HEK293T (cell line): Measurements from ENCODE around the gene ARL8A.

Experiments used
- CTCF ChIA-PET: fragments of 350-600 bp; formaldehyde crosslinking; extraction: SDS; loops from one replicate; lab custom pipeline; 2021; ENCODE audit warnings: antibody characterized with exemption, inconsistent platforms; lab: Yijun Ruan, JAX
- POLR2A ChIA-PET: fragments of 350-600 bp; formaldehyde crosslinking; extraction: SDS; loops from one replicate; lab custom pipeline; 2020; ENCODE audit warnings: antibody characterized with exemption, inconsistent platforms; lab: Yijun Ruan, JAX
- DNase-seq: peaks from one replicate; pipeline ENCODE4 v3.0.0; 2012; ENCODE audit warnings: mixed read lengths; ENCODE audit errors: extremely low spot score
- ARNT ChIP-seq: fragments of 450-650 bp; IDR thresholded peaks from 2 replicates; pipeline ENCODE4 v1.6.1; 2017; ENCODE audit warnings: mild to moderate bottlenecking
- BHLHE40 ChIP-seq: fragments of 450-650 bp; IDR thresholded peaks from 2 replicates; pipeline ENCODE4 v1.6.1; 2016; ENCODE audit warnings: mild to moderate bottlenecking, moderate library complexity, borderline replicate concordance
- CTBP1 ChIP-seq: fragments of 450-650 bp; IDR thresholded peaks from 2 replicates; pipeline ENCODE4 v1.6.1; 2016; ENCODE audit warnings: borderline replicate concordance
- ELF4 ChIP-seq: fragments of 450-650 bp; IDR thresholded peaks from 2 replicates; pipeline ENCODE4 v1.6.1; 2017; ENCODE audit warnings: antibody characterized with exemption
- FOXA1 ChIP-seq: fragments of 450-650 bp; IDR thresholded peaks from 2 replicates; pipeline ENCODE4 v1.6.1; 2016; ENCODE audit warnings: mild to moderate bottlenecking
- FOXK2 ChIP-seq: fragments of 450-650 bp; IDR thresholded peaks from 2 replicates; pipeline ENCODE4 v1.6.1; 2016; ENCODE audit warnings: mild to moderate bottlenecking
- FOXM1 ChIP-seq: fragments of 450-650 bp; IDR thresholded peaks from 2 replicates; pipeline ENCODE4 v1.6.1; 2017; ENCODE audit warnings: mild to moderate bottlenecking, borderline replicate concordance
- HDGF ChIP-seq: fragments of 450-650 bp; IDR thresholded peaks from 2 replicates; pipeline ENCODE4 v1.6.1; 2017; ENCODE audit warnings: antibody characterized with exemption, borderline replicate concordance
- L3MBTL2 ChIP-seq: fragments of 450-650 bp; conservative IDR thresholded peaks from 2 replicates; pipeline ENCODE4 v1.6.1; 2016; ENCODE audit warnings: mild to moderate bottlenecking
- LEF1 ChIP-seq: fragments of 450-650 bp; IDR thresholded peaks from 2 replicates; pipeline ENCODE4 v1.6.1; 2017; ENCODE audit warnings: mild to moderate bottlenecking, borderline replicate concordance
- NFRKB ChIP-seq: fragments of 450-650 bp; IDR thresholded peaks from 2 replicates; pipeline ENCODE4 v1.6.1; 2016; ENCODE audit warnings: mild to moderate bottlenecking, moderate library complexity
- SP1 ChIP-seq: fragments of 450-650 bp; IDR thresholded peaks from 2 replicates; pipeline ENCODE4 v1.6.1; 2017
- SUZ12 ChIP-seq: fragments of 450-650 bp; IDR thresholded peaks from 2 replicates; pipeline ENCODE4 v1.6.1; 2016; ENCODE audit warnings: mild to moderate bottlenecking
- TARDBP ChIP-seq: fragments of 450-650 bp; IDR thresholded peaks from 2 replicates; pipeline ENCODE4 v1.6.1; 2016
- ZNF384 ChIP-seq: fragments of 450-650 bp; IDR thresholded peaks from 2 replicates; pipeline ENCODE4 v1.6.1; 2016
- TF ChIP-seq, protein P1 (sequence below): fragments of 450-650 bp; IDR thresholded peaks from 2 replicates; pipeline ENCODE4 v1.6.1; 2016

The ARL8A gene

GRCh38 chr1:202123336-202123813 lies 21.2 kb downstream of the ARL8A start:
- ChIA-PET CTCF (interaction anchor here (0.6 to 1.3 kb wide), 2 partner anchors 12 to 31 kb away, joined by 3 read pairs; no protein-coding TSS in a partner anchor), POLR2A (no interaction called here)
- no peak for TF ChIP-seq SUZ12
- TF ChIP-seq CTBP1: no peak
- TF ChIP-seq BHLHE40: no peak
- TF ChIP-seq ELF4: no peak
- no peak for TF ChIP-seq NFRKB
- no peak for TF ChIP-seq LEF1
- TF ChIP-seq, protein P1, sequence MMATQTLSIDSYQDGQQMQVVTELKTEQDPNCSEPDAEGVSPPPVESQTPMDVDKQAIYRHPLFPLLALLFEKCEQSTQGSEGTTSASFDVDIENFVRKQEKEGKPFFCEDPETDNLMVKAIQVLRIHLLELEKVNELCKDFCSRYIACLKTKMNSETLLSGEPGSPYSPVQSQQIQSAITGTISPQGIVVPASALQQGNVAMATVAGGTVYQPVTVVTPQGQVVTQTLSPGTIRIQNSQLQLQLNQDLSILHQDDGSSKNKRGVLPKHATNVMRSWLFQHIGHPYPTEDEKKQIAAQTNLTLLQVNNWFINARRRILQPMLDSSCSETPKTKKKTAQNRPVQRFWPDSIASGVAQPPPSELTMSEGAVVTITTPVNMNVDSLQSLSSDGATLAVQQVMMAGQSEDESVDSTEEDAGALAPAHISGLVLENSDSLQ: no peak
- TF ChIP-seq TARDBP: no peak
- no peak for TF ChIP-seq ARNT
- TF ChIP-seq FOXA1: no peak
- no peak for TF ChIP-seq SP1
- no peak for TF ChIP-seq ZNF384
- TF ChIP-seq FOXK2: no peak
- TF ChIP-seq FOXM1: no peak
- TF ChIP-seq L3MBTL2: no peak
- no peak for TF ChIP-seq HDGF
- no peak for DNase-seq

DNA sequence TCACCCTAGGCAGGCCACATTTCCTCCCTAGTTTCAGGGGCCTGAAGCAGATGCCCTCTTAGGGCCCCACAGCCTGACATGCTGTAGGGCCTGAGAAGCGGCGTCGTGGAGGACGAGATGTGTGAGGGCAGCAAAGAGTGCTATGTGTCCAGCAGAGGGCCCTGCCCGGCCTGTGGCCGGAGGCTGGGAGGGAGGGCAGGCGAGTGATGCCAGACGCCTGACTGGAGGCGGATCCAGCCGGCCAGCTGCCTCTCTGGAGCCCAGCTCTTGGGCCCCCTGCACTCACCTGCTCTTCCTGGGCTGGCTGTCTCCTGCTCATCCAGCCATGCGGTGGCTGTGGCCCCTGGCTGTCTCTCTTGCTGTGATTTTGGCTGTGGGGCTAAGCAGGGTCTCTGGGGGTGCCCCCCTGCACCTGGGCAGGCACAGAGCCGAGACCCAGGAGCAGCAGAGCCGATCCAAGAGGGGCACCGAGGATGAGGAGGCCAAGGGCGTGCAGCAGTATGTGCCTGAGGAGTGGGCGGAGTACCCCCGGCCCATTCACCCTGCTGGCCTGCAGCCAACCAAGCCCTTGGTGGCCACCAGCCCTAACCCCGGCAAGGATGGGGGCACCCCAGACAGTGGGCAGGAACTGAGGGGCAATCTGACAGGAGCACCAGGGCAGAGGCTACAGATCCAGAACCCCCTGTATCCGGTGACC lies 21.8 kb downstream of the ARL8A start, which contains the start of gene GPR37L1:
Gene GPR37L1 (plus strand): TSS at position 279 of the 697 bp plus-strand sequence. CDS start 47 bp downstream, at position 326.
- no peak for DNase-seq
- no peak for TF ChIP-seq HDGF
- TF ChIP-seq FOXM1: no peak
- TF ChIP-seq NFRKB: no peak
- TF ChIP-seq SP1: no peak
- no peak for TF ChIP-seq ZNF384
- no peak for TF ChIP-seq ELF4
- TF ChIP-seq FOXA1: no peak
- TF ChIP-seq CTBP1: no peak
- TF ChIP-seq ARNT: no peak
- TF ChIP-seq SUZ12: no peak
- no peak for TF ChIP-seq BHLHE40
- TF ChIP-seq L3MBTL2: no peak
- no peak for TF ChIP-seq TARDBP
- TF ChIP-seq, protein P1: no peak
- no peak for TF ChIP-seq FOXK2
- TF ChIP-seq LEF1: no peak
- POLR2A ChIA-PET: no interaction called here
- CTCF ChIA-PET: interaction anchor here (0.6 to 1.3 kb wide), 2 partner anchors 13 to 32 kb away, joined by 3 read pairs; no protein-coding TSS in a partner anchor

DNA sequence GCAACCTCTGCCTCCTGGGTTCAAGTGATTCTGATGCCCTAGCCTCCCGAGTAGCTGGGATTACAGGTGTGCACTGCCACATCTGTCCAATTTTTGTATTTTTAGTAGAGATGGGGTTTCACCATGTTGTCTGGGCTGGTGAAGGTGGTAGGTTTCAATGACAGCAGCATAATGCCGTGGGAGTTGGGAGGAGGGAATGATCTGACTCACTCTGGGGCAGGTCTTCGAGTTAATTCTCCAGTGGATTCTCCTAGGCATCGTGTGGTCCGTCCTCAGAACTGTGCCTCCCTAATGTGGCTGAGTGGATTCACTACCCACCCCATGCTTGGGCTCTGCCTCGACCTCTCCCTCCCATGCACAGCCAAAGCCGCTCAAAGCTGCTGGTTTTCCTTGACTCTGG lies 23.5 kb downstream of the ARL8A start:
- POLR2A ChIA-PET: no interaction called here
- TF ChIP-seq, protein P1: no peak
- TF ChIP-seq HDGF: no peak
- TF ChIP-seq ARNT: no peak
- no peak for TF ChIP-seq ELF4
- TF ChIP-seq ZNF384: no peak
- TF ChIP-seq SUZ12: no peak
- TF ChIP-seq CTBP1: no peak
- no peak for TF ChIP-seq FOXA1
- no peak for TF ChIP-seq L3MBTL2
- no peak for TF ChIP-seq FOXM1
- TF ChIP-seq BHLHE40: no peak
- TF ChIP-seq TARDBP: no peak
- no peak for TF ChIP-seq FOXK2
- no peak for TF ChIP-seq LEF1
- no peak for TF ChIP-seq NFRKB
- no peak for TF ChIP-seq SP1
- no peak for DNase-seq
- CTCF ChIA-PET: interaction anchor here (1.0 to 1.3 kb wide), 2 partner anchors 34 to 109 kb away, joined by 3 to 5 read pairs; no protein-coding TSS in a partner anchor

DNA sequence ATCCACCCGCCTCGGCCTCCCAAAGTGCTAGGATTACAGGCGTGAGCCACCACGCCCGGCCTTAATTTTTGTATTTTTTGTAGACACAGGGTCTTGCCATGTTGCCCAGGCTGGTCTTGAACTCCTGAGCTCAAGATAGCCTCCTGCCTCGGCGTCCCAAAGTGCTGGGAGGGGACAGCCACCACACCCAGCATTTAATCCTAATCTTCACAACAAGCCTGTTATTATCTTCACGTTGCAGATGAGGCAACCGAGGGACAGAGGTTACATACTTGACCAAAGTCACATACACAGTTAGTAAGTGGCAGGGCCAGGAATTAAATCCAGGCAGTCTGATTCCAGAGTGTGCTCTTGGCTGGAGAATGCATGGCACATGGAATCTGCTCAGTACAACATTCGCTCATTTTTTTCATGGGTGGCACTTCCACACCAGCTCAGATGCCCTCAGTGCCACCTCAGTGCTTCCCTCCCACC lies 26.6 kb downstream of the ARL8A start:
- ChIA-PET POLR2A (no interaction called here), CTCF (interaction anchor here (0.7 to 3.8 kb wide), 7 partner anchors 10 to 222 kb away, joined by 3 to 26 read pairs (median 5); partner anchors contain the start of gene ELF3)
- no peak for DNase-seq
- TF ChIP-seq ELF4 (no peak), TARDBP (no peak), HDGF (no peak), CTBP1 (no peak), LEF1 (no peak), L3MBTL2 (no peak), NFRKB (no peak), FOXK2 (no peak), BHLHE40 (no peak), ZNF384 (no peak), FOXA1 (no peak), FOXM1 (no peak), SUZ12 (no peak), ARNT (no peak), SP1 (no peak)
- TF ChIP-seq, protein P1: no peak

- no peak for DNase-seq
- ChIA-PET POLR2A (no interaction called here), CTCF (no interaction called here)
- TF ChIP-seq HDGF (no peak), L3MBTL2 (no peak), ZNF384 (no peak), SP1 (no peak), FOXK2 (no peak), CTBP1 (no peak), BHLHE40 (no peak), FOXM1 (no peak), NFRKB (no peak), ELF4 (no peak), SUZ12 (no peak), TARDBP (no peak), ARNT (no peak), FOXA1 (no peak), LEF1 (no peak)
- TF ChIP-seq, protein P1: no peak
Observed at GRCh38 chr1:202116287-202116686, 28.2 kb downstream of the ARL8A start.
